Measurements from ENCODE around the gene MEIOC. TPM values are rescaled to one million over a fixed set of nuclear protein-coding genes. Genes with fewer than 3 reads are reported as not detected.
A peak's percentile ranks its signal among the peaks of the same experiment; 100 is the strongest.
"Not testable (repeated sequence)": the region's sequence is repeated elsewhere in the genome, so short reads cannot be mapped to it uniquely, and the experiment has no call there.

Gene MEIOC
- total RNA-seq, 1 donor from 2014 or later, result not detected

- peak; percentile 95 for DNase-seq
- peak; percentile 100 for ATAC-seq (ENCODE audit: poor library complexity)
- intact Hi-C loops (cut with DNase I), result no loop called here
These were observed 33.4 kb downstream of the MEIOC start, which contains the start of gene CCDC43 for GRCh38 chr17:44689477-44690217. Gene CCDC43, minus strand, starts transcription at chr17:44689776. Its CDS starts 23 bp downstream, at chr17:44689753.

- intact Hi-C loops (cut with DNase I); ATAC-seq (ENCODE audit: poor library complexity); DNase-seq: not testable (repeated sequence)
These were observed 34.6 kb downstream of the MEIOC start for GRCh38 chr17:44690746-44691306.

- DNase-seq (no peak), ATAC-seq (ENCODE audit: poor library complexity) (no peak)
- intact Hi-C loops (cut with DNase I), result no loop called here
These were observed 37.3 kb downstream of the MEIOC start for GRCh38 chr17:44693609-44694008.

GRCh38 chr17:44700288-44700687, 44.0 kb downstream of the MEIOC start:
- intact Hi-C loops (cut with DNase I); ATAC-seq (ENCODE audit: poor library complexity); DNase-seq: not testable (repeated sequence)

GRCh38 chr17:44707755-44708400, 51.6 kb downstream of the MEIOC start:
- DNase-seq (no peak), ATAC-seq (ENCODE audit: poor library complexity) (peak; percentile 6)
- intact Hi-C loops (cut with DNase I), result no loop called here

- ATAC-seq (ENCODE audit: poor library complexity), result peak; percentile 95
- intact Hi-C loops (cut with DNase I), result no loop called here
- DNase-seq, result peak; percentile 77
These were observed 52.4 kb downstream of the MEIOC start, which contains the start of gene DBF4B for GRCh38 chr17:44708401-44709263. Gene DBF4B, plus strand, starts transcription at chr17:44708665. Its CDS starts 156 bp downstream, at chr17:44708821.

GRCh38 chr17:44719444-44719843, 63.2 kb downstream of the MEIOC start:
- no peak for ATAC-seq (ENCODE audit: poor library complexity)
- intact Hi-C loops (cut with DNase I), result no loop called here

GRCh38 chr17:44722254-44722653, 66.0 kb downstream of the MEIOC start:
- ATAC-seq (ENCODE audit: poor library complexity) (no peak), DNase-seq (no peak)
- intact Hi-C loops (cut with DNase I), result no loop called here

More at GRCh38 chr17:44719444-44719843, 63.2 kb downstream of the MEIOC start:
- no peak for DNase-seq

Other genes starting within 250 kb of the MEIOC start
- gene GPATCH8, start 153.1 kb upstream of the MEIOC start, total RNA-seq, result 17.9 TPM
- 2.6 TPM for gene FZD2, start 99.0 kb upstream of the MEIOC start, total RNA-seq
- gene CCDC43, start 33.3 kb downstream of the MEIOC start, total RNA-seq, result 26.4 TPM
- gene DBF4B, start 52.2 kb downstream of the MEIOC start, total RNA-seq, result 5.0 TPM
- gene ADAM11, start 102.5 kb downstream of the MEIOC start, total RNA-seq, result 18.5 TPM
- 16.1 TPM for gene GJC1, start 173.8 kb downstream of the MEIOC start, total RNA-seq
- gene HIGD1B, start 191.4 kb downstream of the MEIOC start, total RNA-seq, result 17.4 TPM
- 66.9 TPM for gene EFTUD2, start 243.0 kb downstream of the MEIOC start, total RNA-seq